Medulla oblongata (tissue), 1 donor: ENCODE results near the gene ACBD5.

Source experiments
- DNase-seq: peaks from one replicate; pipeline ENCODE4 v3.0.0-alpha.2; 2015; ENCODE audit errors: extremely low spot score

ACBD5 gene

DNA sequence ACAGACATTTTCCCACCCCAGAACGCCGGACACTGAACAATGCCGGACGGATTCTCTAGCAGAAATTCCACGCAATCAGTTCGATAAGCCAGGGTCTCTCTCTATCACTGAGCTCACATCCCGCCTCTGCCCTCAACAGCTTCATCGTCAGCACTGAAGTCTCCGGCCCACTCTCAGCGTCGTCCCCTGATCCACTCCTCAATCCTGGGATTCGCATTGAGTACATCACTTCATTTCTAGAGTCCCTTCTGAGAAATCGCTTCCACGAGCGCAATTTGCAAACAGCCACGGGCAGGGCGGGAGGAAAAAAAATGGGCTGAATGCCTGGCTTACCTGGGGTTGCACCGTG lies 86.8 kb downstream of the ACBD5 start:
- peak; percentile 37 for DNase-seq

DNA sequence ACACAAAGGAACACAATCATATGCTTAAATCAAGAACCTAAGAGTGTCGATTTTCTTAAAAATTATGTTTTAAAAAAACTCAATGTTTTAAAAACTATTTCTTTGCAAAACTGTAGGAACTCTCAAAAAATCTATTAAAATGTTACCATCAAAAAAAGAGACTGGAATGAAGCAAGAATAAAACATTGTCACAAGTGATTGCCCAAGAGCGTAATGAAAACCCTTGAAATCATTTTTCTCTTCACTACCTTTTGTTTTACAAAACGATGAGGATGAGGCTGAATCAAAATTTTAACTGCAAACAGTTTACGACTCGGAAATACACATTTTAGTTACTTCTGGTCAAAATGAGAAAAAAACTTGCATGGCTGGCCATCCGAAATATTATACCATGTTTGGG lies 87.3 kb downstream of the ACBD5 start:
- no peak for DNase-seq

GRCh38 chr10:27152687-27153086 lies 87.9 kb downstream of the ACBD5 start:
- DNase-seq = no peak

- DNase-seq = no peak
Observed at GRCh38 chr10:27150261-27150660, 90.3 kb downstream of the ACBD5 start.

GRCh38 chr10:27147701-27148100 lies 92.9 kb downstream of the ACBD5 start:
- peak; percentile 20 for DNase-seq

GRCh38 chr10:27145937-27146336 lies 94.7 kb downstream of the ACBD5 start:
- no peak for DNase-seq
